ENCODE data around the gene BMP8B. TPM values are rescaled to one million over a fixed set of nuclear protein-coding genes. Genes with fewer than 3 reads are reported as not detected.

Gene BMP8B
- total and polyA plus RNA-seq, 4 donors, result 0.08 to 0.19 (median 0.18) TPM

- 87% methylated on average over 5 of the region's 5 CpGs for WGBS
- H3K4me3 ChIP-seq (ENCODE audit: low read depth in 1 of 3, low read length in 3 of 3), result no peak overlapping the region
- no peaks in the 10 kb centered on the region for H3K27me3 ChIP-seq (ENCODE audit: control insufficient read depth in 4 of 4, insufficient read depth in 4 of 4, low read length in 3 of 4)
- no peak overlapping the region for H3K9ac ChIP-seq (ENCODE audit: low read depth in 1 of 2, low read length in 2 of 2)
- H3K4me1 ChIP-seq (ENCODE audit: control insufficient read depth in 4 of 4, insufficient read depth in 4 of 4, low read length in 3 of 4), result no peaks in the 10 kb centered on the region
- H3K36me3 ChIP-seq (ENCODE audit: control insufficient read depth in 4 of 4, insufficient read depth in 3 of 4, low read depth in 1 of 4, low read length in 3 of 4), result no peaks in the 10 kb centered on the region
- TF ChIP-seq RAD21 (IDR thresholded peaks at IDR 0.05) (no peak), TAF1 (conservative IDR thresholded peaks at IDR 0.05) (no peak), YY1 (IDR thresholded peaks at IDR 0.05) (no peak), GABPA (IDR thresholded peaks at IDR 0.05 in 1 of 2, conservative IDR thresholded peaks at IDR 0.05 in 1 of 2) (no peak), FOXA1 (IDR thresholded peaks at IDR 0.05) (no peak), HNF4G (IDR thresholded peaks at IDR 0.05) (no peak), SP1 (IDR thresholded peaks at IDR 0.05) (no peak), RXRA (IDR thresholded peaks at IDR 0.05) (no peak), NR2F2 (IDR thresholded peaks at IDR 0.05) (no peak), REST (IDR thresholded peaks at IDR 0.05) (no peak), ZBTB33 (IDR thresholded peaks at IDR 0.05) (no peak), HNF4A (conservative IDR thresholded peaks at IDR 0.05) (no peak)
- H3K9me3 ChIP-seq (ENCODE audit: control insufficient read depth in 4 of 4, low read length in 3 of 4), result no peaks in the 10 kb centered on the region
- DNase-seq (ENCODE audit: low spot score), result no peak
- no peak overlapping the region for H3K27ac ChIP-seq (ENCODE audit: low read depth in 1 of 2, low read length in 2 of 2)
These were observed 8.8 kb downstream of the BMP8B start for GRCh38 chr1:39779821-39780220.

- H3K9me3 ChIP-seq (ENCODE audit: control insufficient read depth in 4 of 4, low read length in 3 of 4), result no peaks in the 10 kb centered on the region
- H3K27me3 ChIP-seq (ENCODE audit: control insufficient read depth in 4 of 4, insufficient read depth in 4 of 4, low read length in 3 of 4), result no peaks in the 10 kb centered on the region
- no peaks in the 10 kb centered on the region for H3K36me3 ChIP-seq (ENCODE audit: control insufficient read depth in 4 of 4, insufficient read depth in 3 of 4, low read depth in 1 of 4, low read length in 3 of 4)
- H3K4me3 ChIP-seq (ENCODE audit: low read depth in 1 of 3, low read length in 3 of 3), result no peak overlapping the region
- H3K4me1 ChIP-seq (ENCODE audit: control insufficient read depth in 4 of 4, insufficient read depth in 4 of 4, low read length in 3 of 4), result no peaks in the 10 kb centered on the region
- H3K27ac ChIP-seq (ENCODE audit: low read depth in 1 of 2, low read length in 2 of 2), result no peak overlapping the region
- H3K9ac ChIP-seq (ENCODE audit: low read depth in 1 of 2, low read length in 2 of 2), result no peak overlapping the region
- 87% methylated on average over 6 of the region's 7 CpGs for WGBS
- no peak for DNase-seq (ENCODE audit: low spot score)
- no peak for TF ChIP-seq SP1 (IDR thresholded peaks at IDR 0.05)
- TF ChIP-seq HNF4A (conservative IDR thresholded peaks at IDR 0.05), result no peak
- no peak for TF ChIP-seq NR2F2 (IDR thresholded peaks at IDR 0.05)
- TF ChIP-seq CTCF (IDR thresholded peaks at IDR 0.05; ENCODE audit: low read depth, low read length, missing input control), result no peak
- no peak for TF ChIP-seq JUND (IDR thresholded peaks at IDR 0.05)
- no peak for TF ChIP-seq HNF4G (IDR thresholded peaks at IDR 0.05)
- TF ChIP-seq EGR1 (IDR thresholded peaks at IDR 0.05; ENCODE audit: low read depth in 2 of 2), result no peak
- TF ChIP-seq REST (IDR thresholded peaks at IDR 0.05), result no peak
- TF ChIP-seq MAX (IDR thresholded peaks at IDR 0.05), result no peak
- no peak for TF ChIP-seq RAD21 (IDR thresholded peaks at IDR 0.05)
- TF ChIP-seq FOXA2 (IDR thresholded peaks at IDR 0.05), result no peak
- TF ChIP-seq YY1 (IDR thresholded peaks at IDR 0.05), result no peak
- no peak for TF ChIP-seq ZBTB33 (IDR thresholded peaks at IDR 0.05)
- no peak for TF ChIP-seq ATF3 (IDR thresholded peaks at IDR 0.05)
- TF ChIP-seq GABPA (IDR thresholded peaks at IDR 0.05 in 1 of 2, conservative IDR thresholded peaks at IDR 0.05 in 1 of 2), result no peak
- TF ChIP-seq RXRA (IDR thresholded peaks at IDR 0.05), result no peak
- no peak for TF ChIP-seq TAF1 (conservative IDR thresholded peaks at IDR 0.05)
These were observed 9.5 kb downstream of the BMP8B start for GRCh38 chr1:39779137-39779536.

All from liver (tissue), 9 donors.